HepG2 (cell line): ENCODE data around the gene NFATC1. TPM values are rescaled to one million over a fixed set of nuclear protein-coding genes. Genes with fewer than 3 reads are reported as not detected.

Experiments used
- ATAC-seq: fragments of 200-7000 bp; cut with Tn5 transposase; 3 replicates; pipeline ENCODE4 v1.9.1; 2020; ENCODE audit warnings: mild to moderate bottlenecking, moderate library complexity
- BruUV-seq: library from RNA; stranded (reverse); fragments of 400-500 nt; replicated peaks from 2 replicates; lab custom pipeline; 2021; lab: Mats Ljungman, UMichigan
- CTCF ChIA-PET: fragments of 300-600 bp; formaldehyde crosslinking; extraction: SDS; loops from one replicate; lab custom pipeline; 2021; ENCODE audit warnings: low total read pairs, inconsistent platforms, low intra/inter-chr PET ratio; lab: Yijun Ruan, JAX
- POLR2A ChIA-PET: fragments of 350-600 bp; sonication (Branson Sonifier 250); formaldehyde crosslinking; loops from one replicate; lab custom pipeline; 2020; ENCODE audit warnings: antibody characterized with exemption, inconsistent platforms; lab: Yijun Ruan, JAX
- DNase-seq: peaks from one replicate; pipeline ENCODE4 v3.0.0-alpha.2; 2015; ENCODE audit warnings: low spot score
- FAIRE-seq: peaks from 3 replicates; lab custom pipeline; 2011; peaks lifted over from hg19 to GRCh38; lab: Jason Lieb, UNC
- H2AFZ ChIP-seq: one replicate; pipeline ENCODE4 v1.6.1; 2011; ENCODE audit warnings: low read length, inconsistent platforms
- H3K27ac ChIP-seq: fragments of 300-600 bp; 3 replicates; pipeline ENCODE4 v1.8.0; 2011; ENCODE audit warnings: mixed run types, mild to moderate bottlenecking, mixed read lengths, low read length, inconsistent platforms; ENCODE audit not compliant: insufficient read depth; ENCODE audit errors: extremely low read length
- H3K27me3 ChIP-seq, 2 experiments: fragments of 200-600 bp in 1 of 2; 2 replicates in 1 of 2; 3 replicates in 1 of 2; pipeline versions ENCODE4 v1.6.0 to v1.8.0; 2011; ENCODE audit warnings: low read length in 2 of 2, mild to moderate bottlenecking in 2 of 2, moderate library complexity in 2 of 2, inconsistent platforms in 1 of 2; ENCODE audit not compliant: insufficient read depth in 2 of 2, control insufficient read depth in 1 of 2
- H3K36me3 ChIP-seq, 2 experiments: fragments of 200-600 bp in 1 of 2; replicated peaks in 1 of 2; 2 replicates in 1 of 2; 3 replicates in 1 of 2; pipeline versions ENCODE4 v1.5.1 to v1.8.0; 2011; ENCODE audit warnings: low read length in 2 of 2, inconsistent platforms in 1 of 2; ENCODE audit not compliant: insufficient read depth in 2 of 2, control insufficient read depth in 1 of 2
- H3K4me1 ChIP-seq: 2 replicates; pipeline ENCODE4 v1.5.1; 2012; ENCODE audit warnings: low read length, inconsistent platforms; ENCODE audit not compliant: insufficient read depth
- H3K4me2 ChIP-seq: 2 replicates; pipeline ENCODE4 v1.6.0; 2011; ENCODE audit warnings: low read depth, low read length, inconsistent platforms
- H3K4me3 ChIP-seq, 3 experiments: fragments of 200-600 bp in 1 of 3; sonication (generic), shearing (Covaris generic) in 1 of 3; replicated peaks in 1 of 3; 2 replicates each; pipeline ENCODE4 v1.5.1; 2011 to 2016; ENCODE audit warnings: low read length in 3 of 3, inconsistent platforms in 2 of 3, low read depth in 2 of 3, mild to moderate bottlenecking in 2 of 3, control low read depth in 1 of 3, mixed read lengths in 1 of 3; ENCODE audit not compliant: insufficient read depth in 1 of 3
- H3K79me2 ChIP-seq: one replicate; pipeline ENCODE4 v1.6.1; 2011; ENCODE audit warnings: low read length, inconsistent platforms; ENCODE audit not compliant: insufficient read depth
- H3K9ac ChIP-seq: 2 replicates; pipeline ENCODE4 v1.6.0; 2011; ENCODE audit warnings: mild to moderate bottlenecking, low read depth, low read length, inconsistent platforms; ENCODE audit not compliant: insufficient read depth
- H3K9me3 ChIP-seq: 2 replicates; pipeline ENCODE4 v1.5.1; 2012; ENCODE audit warnings: mild to moderate bottlenecking, low read length
- H4K20me1 ChIP-seq: 2 replicates; pipeline ENCODE4 v1.6.0; 2011; ENCODE audit warnings: inconsistent platforms, mild to moderate bottlenecking, low read length, moderate library complexity; ENCODE audit not compliant: insufficient read depth
- ARID2 ChIP-seq: sonication (generic); formaldehyde crosslinking; IDR thresholded peaks from 2 replicates; pipeline ENCODE4 v1.8.1; 2022; ENCODE audit warnings: mild to moderate bottlenecking, missing genetic modification reagents, borderline replicate concordance
- CSRNP1 ChIP-seq: sonication (generic); formaldehyde crosslinking; IDR thresholded peaks from 2 replicates; pipeline ENCODE4 v1.8.1; 2023; ENCODE audit warnings: mild to moderate bottlenecking, missing genetic modification reagents
- DNMT1 ChIP-seq: sonication (generic); formaldehyde crosslinking; IDR thresholded peaks from 2 replicates; pipeline ENCODE4 v1.5.1; 2020; ENCODE audit warnings: mild to moderate bottlenecking, missing genetic modification reagents
- KLF6 ChIP-seq: IDR thresholded peaks from 2 replicates; pipeline ENCODE4 v1.8.0; 2016; ENCODE audit warnings: missing biosample characterization, missing genetic modification reagents
- SNRNP70 ChIP-seq: fragments of 200-400 bp; formaldehyde crosslinking; IDR thresholded peaks from 2 replicates; pipeline ENCODE4 v1.6.1; 2017; ENCODE audit warnings: mild to moderate bottlenecking, low read depth, low read length, moderate library complexity
- ZFP36 ChIP-seq: fragments of 150-350 bp; IDR thresholded peaks from 2 replicates; pipeline ENCODE4 v1.6.1; 2018; ENCODE audit warnings: borderline replicate concordance, low read length, low read depth; ENCODE audit not compliant: partially characterized antibody
- ZHX2 ChIP-seq, 2 experiments: sonication (generic) in 1 of 2; formaldehyde crosslinking in 1 of 2; IDR thresholded peaks; 2 replicates each; pipeline versions ENCODE4 v1.6.1 to v1.9.0; 2014 to 2022; ENCODE audit warnings: antibody characterized with exemption in 1 of 2, borderline replicate concordance in 1 of 2, inconsistent platforms in 1 of 2, low read depth in 1 of 2, missing genetic modification reagents in 1 of 2
- ZNF737 ChIP-seq: sonication (generic); formaldehyde crosslinking; IDR thresholded peaks from 2 replicates; pipeline ENCODE4 v1.5.0; 2020; ENCODE audit warnings: missing genetic modification reagents, mild to moderate bottlenecking, borderline replicate concordance
- WGBS: methylation state at CpG from one replicate; pipeline ENCODE4 v1.1.6; 2017; ENCODE audit warnings: low lambda C conversion rate; 5-methylcytosine and 5-hydroxymethylcytosine counted together
- in situ Hi-C: cut with HindIII; loops from 2 replicates; pipeline ENCODE4 v1.10.0; 2017; ENCODE audit warnings: low pct_unique_long_range_greater_than_20kb; ENCODE audit not compliant: extremely low pct_ligation_motif_present
- intact Hi-C: fragments of 100-400 bp; cut with micrococcal nuclease; formaldehyde crosslinking; loops from one replicate; pipeline ENCODE4 v1.10.0; 2022; ENCODE audit not compliant: unreplicated experiment
- polyA plus RNA-seq, 8 experiments: library from polyadenylated mRNA; depleted of rRNA in 3 of 8; stranded (reverse) in 7 of 8; unstranded in 1 of 8; fragments of >200 nt; fragmentation: Illumina TruSeq in 4 of 8; extraction: Trizol in 4 of 8; gene quantifications; 2 replicates each; pipeline versions ENCODE4 v1.2.1 to v1.2.3, GENCODE V29; 2011 to 2016; ENCODE audit warnings: low read depth in 4 of 8, missing spikeins in 1 of 8, mixed read lengths in 1 of 8; ENCODE audit not compliant: insufficient read depth in 1 of 8
- total RNA-seq, 5 experiments: library from RNA; depleted of rRNA; stranded (reverse); fragments of >200 nt; fragmentation: Illumina TruSeq; extraction: Trizol; gene quantifications; 2 replicates each; pipeline ENCODE4 v1.2.3, GENCODE V29; 2016; ENCODE audit warnings: low read depth in 1 of 5
- TF ChIP-seq, protein P1 (sequence below): sonication (generic); formaldehyde crosslinking; IDR thresholded peaks from 2 replicates; pipeline ENCODE4 v1.4.0; 2020; ENCODE audit warnings: mild to moderate bottlenecking, missing genetic modification reagents

NFATC1 gene
- total and polyA plus RNA-seq, 2 of the 13 experiments (the other 11 are each of a cell fraction or from before 2014, with no cell fraction given), result not detected

GRCh38 chr18:79534356-79534755, 138.6 kb downstream of the NFATC1 start:
- Histone ChIP-seq H3K27me3 (peaks cover 8 to 61% of the 10 kb centered on the region in 2 experiments), H3K4me1 (no peaks in the 10 kb centered on the region), H3K36me3 (no peaks in the 10 kb centered on the region), H2AFZ (no peak overlapping the region), H3K9me3 (no peaks in the 10 kb centered on the region), H3K9ac (no peak overlapping the region), H3K4me3 (no peak overlapping the region), H3K4me2 (no peak overlapping the region), H3K79me2 (no peaks in the 10 kb centered on the region), H4K20me1 (no peaks in the 10 kb centered on the region), H3K27ac (no peak overlapping the region)
- no peak for TF ChIP-seq KLF6
- TF ChIP-seq ARID2 (CRISPR knock-in tag), result no peak
- no peak for TF ChIP-seq ZNF737 (CRISPR knock-in tag)
- TF ChIP-seq, protein P1, sequence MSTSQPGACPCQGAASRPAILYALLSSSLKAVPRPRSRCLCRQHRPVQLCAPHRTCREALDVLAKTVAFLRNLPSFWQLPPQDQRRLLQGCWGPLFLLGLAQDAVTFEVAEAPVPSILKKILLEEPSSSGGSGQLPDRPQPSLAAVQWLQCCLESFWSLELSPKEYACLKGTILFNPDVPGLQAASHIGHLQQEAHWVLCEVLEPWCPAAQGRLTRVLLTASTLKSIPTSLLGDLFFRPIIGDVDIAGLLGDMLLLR (CRISPR knock-in tag), result no peak
- WGBS, result 24% methylated on average over 13 of the region's 13 CpGs
- POLR2A ChIA-PET, result no interaction called here
- DNase-seq (no peak), FAIRE-seq (no peak), ATAC-seq (no peak)
- intact Hi-C loops (no loop called here), in situ Hi-C loops (loop anchor here (5.0 kb wide), 1 partner anchor 152 kb away; no protein-coding TSS in a partner anchor)
- CTCF ChIA-PET, result no interaction called here
- BruUV-seq, result no TSS peak

GRCh38 chr18:79537758-79538157, 142.0 kb downstream of the NFATC1 start:
- Histone ChIP-seq H3K4me2 (no peak overlapping the region), H3K4me1 (no peaks in the 10 kb centered on the region), H2AFZ (no peak overlapping the region), H3K27me3 (peaks cover 4 to 44% of the 10 kb centered on the region in 2 experiments; a peak in 4 of 5 replicates), H3K36me3 (no peaks in the 10 kb centered on the region), H3K27ac (no peak overlapping the region), H3K4me3 (no peak overlapping the region), H4K20me1 (no peaks in the 10 kb centered on the region), H3K79me2 (no peaks in the 10 kb centered on the region), H3K9me3 (peaks cover 6% of the 10 kb centered on the region; the same call in 1 of the 2 replicates), H3K9ac (no peak overlapping the region)
- ATAC-seq (no peak), FAIRE-seq (no peak), DNase-seq (no peak)
- CTCF ChIA-PET, result no interaction called here
- WGBS, result 28% methylated on average over 8 of the region's 8 CpGs
- in situ Hi-C loops (no loop called here), intact Hi-C loops (no loop called here)
- no TSS peak for BruUV-seq
- POLR2A ChIA-PET, result no interaction called here
- TF ChIP-seq ZHX2 (IDR thresholded peaks at IDR 0.05; ENCODE audit: low read depth) (no peak), ZHX2 (CRISPR knock-in tag; IDR thresholded peaks at IDR 0.05; ENCODE audit: borderline replicate concordance) (no peak), CSRNP1 (no peak), ZFP36 (no peak), DNMT1 (CRISPR knock-in tag) (no peak), SNRNP70 (no peak)
